ENCODE data around the gene AOX1.

AOX1 gene

GRCh38 chr2:200590090-200590489 lies 4.3 kb downstream of the AOX1 start:
- H3K27ac ChIP-seq (ENCODE audit: extremely low read depth, low read depth, low read length) = no peak overlapping the region
- no peaks in the 10 kb centered on the region for H3K9me3 ChIP-seq (ENCODE audit: control insufficient read depth, insufficient read depth, low read depth, low read length)
- peaks cover 3% of the 10 kb centered on the region; the same call in 1 of the 2 replicates for H3K4me1 ChIP-seq (ENCODE audit: control insufficient read depth, insufficient read depth, low read length)
- ChIA-PET CTCF (no interaction called here), POLR2A (no interaction called here)
- no peaks in the 10 kb centered on the region for H3K36me3 ChIP-seq (ENCODE audit: control insufficient read depth in 2 of 2, insufficient read depth in 1 of 2, low read length in 2 of 2)
- no peak overlapping the region for H3K4me3 ChIP-seq (ENCODE audit: low read depth, low read length)
- no peak for TF ChIP-seq ZSCAN18 (tag by site-specific recombination; IDR thresholded peaks at IDR 0.05)
- TF ChIP-seq ZNF132 (tag by site-specific recombination; IDR thresholded peaks at IDR 0.05; ENCODE audit: borderline replicate concordance) = no peak
- TF ChIP-seq ZBTB26 (tag by site-specific recombination; optimal IDR thresholded peaks at IDR 0.05) = no peak
- TF ChIP-seq GFI1B (tag by site-specific recombination; IDR thresholded peaks at IDR 0.05) = no peak
- no peak for TF ChIP-seq ZSCAN5A (tag by site-specific recombination; IDR thresholded peaks at IDR 0.05)
- no peak for TF ChIP-seq GLI4 (tag by site-specific recombination; IDR thresholded peaks at IDR 0.05)
- no peak for TF ChIP-seq ZBTB17 (tag by site-specific recombination; IDR thresholded peaks at IDR 0.05)
- TF ChIP-seq ZNF561 (tag by site-specific recombination; IDR thresholded peaks at IDR 0.05; ENCODE audit: borderline replicate concordance) = no peak
- TF ChIP-seq ZNF621 (tag by site-specific recombination; IDR thresholded peaks at IDR 0.05) = no peak
- TF ChIP-seq ZNF544 (tag by site-specific recombination; IDR thresholded peaks at IDR 0.05) = no peak
- TF ChIP-seq ZBTB48 (tag by site-specific recombination; IDR thresholded peaks at IDR 0.05) = no peak
- no peak for TF ChIP-seq ZNF248 (tag by site-specific recombination; IDR thresholded peaks at IDR 0.05)
- TF ChIP-seq ZNF350 (tag by site-specific recombination; IDR thresholded peaks at IDR 0.05) = no peak

- H3K4me1 ChIP-seq (ENCODE audit: control insufficient read depth, insufficient read depth, low read length) = peaks cover 3% of the 10 kb centered on the region; the same call in 1 of the 2 replicates
- ChIA-PET CTCF (no interaction called here), POLR2A (no interaction called here)
- H3K36me3 ChIP-seq (ENCODE audit: control insufficient read depth in 2 of 2, insufficient read depth in 1 of 2, low read length in 2 of 2) = no peaks in the 10 kb centered on the region
- H3K9me3 ChIP-seq (ENCODE audit: control insufficient read depth, insufficient read depth, low read depth, low read length) = no peaks in the 10 kb centered on the region
- TF ChIP-seq ZBTB17 (tag by site-specific recombination; IDR thresholded peaks at IDR 0.05) (no peak), TCF7L2 (IDR thresholded peaks at IDR 0.05; ENCODE audit: borderline replicate concordance, low read depth, low read length) (no peak), ZNF629 (tag by site-specific recombination; IDR thresholded peaks at IDR 0.05) (no peak), ZNF140 (tag by site-specific recombination; IDR thresholded peaks at IDR 0.05) (no peak)
- no peak overlapping the region for H3K4me3 ChIP-seq (ENCODE audit: low read depth, low read length)
- no peak overlapping the region for H3K27ac ChIP-seq (ENCODE audit: extremely low read depth, low read depth, low read length)
Measured at GRCh38 chr2:200591308-200591707, 5.5 kb downstream of the AOX1 start.

- CTCF ChIA-PET = interaction anchor here (0.9 kb wide), 1 partner anchor 16 kb away, joined by 6 read pairs; no protein-coding TSS in a partner anchor
- Histone ChIP-seq H3K9me3 (ENCODE audit: control insufficient read depth, insufficient read depth, low read depth, low read length) (no peaks in the 10 kb centered on the region), H3K27ac (ENCODE audit: extremely low read depth, low read depth, low read length) (no peak overlapping the region), H3K4me1 (ENCODE audit: control insufficient read depth, insufficient read depth, low read length) (peaks cover 3% of the 10 kb centered on the region; the same call in 1 of the 2 replicates), H3K4me3 (ENCODE audit: low read depth, low read length) (no peak overlapping the region), H3K36me3 (ENCODE audit: control insufficient read depth in 2 of 2, insufficient read depth in 1 of 2, low read length in 2 of 2) (no peaks in the 10 kb centered on the region)
- TF ChIP-seq ZNF341 (tag by site-specific recombination; IDR thresholded peaks at IDR 0.05; ENCODE audit: low read depth) = peak; percentile 50
- TF ChIP-seq SALL2 (tag by site-specific recombination; IDR thresholded peaks at IDR 0.05; ENCODE audit: borderline replicate concordance) = no peak
- peak; percentile 93 for TF ChIP-seq REST (tag by site-specific recombination; IDR thresholded peaks at IDR 0.05)
- TF ChIP-seq BCL6B (tag by site-specific recombination; IDR thresholded peaks at IDR 0.05) = 0 out of 2 replicates have a peak, but pooled peaks have one; percentile 26
- no peak for TF ChIP-seq ZNF404 (tag by site-specific recombination; IDR thresholded peaks at IDR 0.05)
- POLR2A ChIA-PET = interaction anchor here (0.5 kb wide), 1 partner anchor 270 kb away, joined by 3 read pairs; no protein-coding TSS in a partner anchor
Measured at GRCh38 chr2:200592406-200593075, 6.7 kb downstream of the AOX1 start.
